GM19395 (cell line): ENCODE results near the gene ELK4.

Source experiments
- ATAC-seq: cut with Tn5 transposase; IDR thresholded peaks from one replicate; pipeline ENCODE4 v1.9.1; 2021; ENCODE audit warnings: mild to moderate bottlenecking, moderate library complexity; ENCODE audit not compliant: unreplicated experiment

ELK4 gene

DNA sequence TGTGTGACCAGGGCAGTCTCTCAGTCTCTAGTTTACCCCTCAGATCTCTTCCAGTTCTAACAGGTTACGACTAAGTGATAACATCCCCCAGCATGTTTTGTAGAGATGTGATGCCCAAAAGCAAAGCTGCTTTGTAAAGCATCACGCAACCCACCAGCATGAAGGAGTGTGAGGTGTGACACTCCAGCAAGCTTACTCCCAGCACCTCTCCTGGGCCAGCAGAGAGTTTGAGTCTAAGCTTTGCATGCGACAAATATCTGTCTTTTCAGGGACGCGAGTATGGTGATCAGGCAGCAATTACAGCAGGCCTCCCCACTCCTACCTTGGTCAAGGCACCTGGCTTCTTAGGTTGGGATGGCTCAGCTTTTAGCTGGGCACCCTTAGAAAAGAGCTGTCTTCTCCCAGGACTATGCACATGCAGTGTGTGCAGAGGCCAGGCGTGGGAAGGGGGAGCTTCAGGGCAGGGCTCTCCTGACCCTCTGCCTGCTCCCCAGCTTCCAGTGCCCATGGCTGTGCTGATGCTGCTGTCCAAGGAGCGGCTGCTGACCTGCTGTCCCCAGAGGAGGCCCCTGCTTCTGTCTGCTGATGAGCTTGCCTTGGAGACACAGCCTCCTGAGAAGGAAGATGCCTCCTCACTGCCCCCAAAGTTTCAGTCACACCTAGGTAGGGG, 48.2 kb downstream of the ELK4 start:
- no peak for ATAC-seq

DNA sequence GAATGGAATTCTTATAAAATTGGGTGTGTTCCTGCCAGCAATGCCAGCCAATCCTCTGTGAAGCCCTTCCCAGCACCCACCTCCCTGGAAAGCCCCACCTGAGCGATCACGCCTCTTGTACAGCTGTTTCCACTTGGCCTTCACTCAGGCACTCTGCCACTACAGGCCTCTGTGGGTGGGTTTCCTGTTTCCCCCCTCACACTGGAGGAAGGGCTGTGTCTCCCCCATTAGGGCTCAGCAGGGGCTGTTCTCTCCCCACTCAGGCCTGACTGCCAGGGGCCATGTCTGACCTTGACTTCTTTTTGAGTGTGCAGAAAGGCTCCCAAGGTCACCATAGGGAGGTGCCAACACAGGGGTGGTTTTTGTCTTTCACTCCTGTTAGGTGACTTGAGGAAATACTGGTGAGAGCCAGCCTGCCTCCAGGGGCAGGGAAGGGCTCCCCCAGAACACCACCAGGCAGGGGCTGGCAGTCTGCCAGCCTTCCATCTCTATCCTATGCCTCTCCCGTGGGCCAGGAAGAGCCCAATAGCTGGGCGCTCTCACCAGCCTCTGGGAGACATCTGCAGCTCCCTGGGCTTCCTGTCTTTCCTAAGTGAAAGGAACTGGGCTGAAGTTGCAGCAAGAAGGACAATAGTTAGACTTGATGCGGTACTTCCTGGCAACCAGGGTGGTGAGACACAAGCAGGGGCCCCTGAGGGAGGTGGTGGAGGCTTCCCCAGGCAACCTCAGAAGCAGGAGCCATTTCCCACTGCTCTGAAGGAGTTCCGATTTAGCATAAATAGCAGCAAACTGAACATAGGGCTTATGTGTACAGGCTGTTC, 49.1 kb downstream of the ELK4 start:
- no peak for ATAC-seq

DNA sequence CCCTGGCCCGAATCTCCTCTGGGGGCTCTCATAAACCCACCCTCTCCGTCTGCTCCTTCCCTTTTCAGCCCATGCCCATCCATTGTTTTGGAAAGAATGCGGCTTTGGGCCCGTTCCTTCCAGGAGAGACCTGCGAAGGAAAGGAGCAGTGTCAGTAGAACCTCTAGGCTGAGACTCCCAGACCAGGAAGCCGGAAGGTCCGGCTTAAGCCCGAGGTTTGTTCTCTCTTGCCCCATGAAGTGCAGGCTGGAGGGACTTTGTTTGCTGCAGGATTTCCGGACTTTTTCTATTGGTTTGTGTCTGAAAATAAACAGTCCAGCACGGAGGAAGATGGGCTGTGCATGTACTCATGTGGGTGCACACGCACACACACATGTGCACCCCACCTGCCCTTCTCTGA, 49.8 kb downstream of the ELK4 start:
- no peak for ATAC-seq

DNA sequence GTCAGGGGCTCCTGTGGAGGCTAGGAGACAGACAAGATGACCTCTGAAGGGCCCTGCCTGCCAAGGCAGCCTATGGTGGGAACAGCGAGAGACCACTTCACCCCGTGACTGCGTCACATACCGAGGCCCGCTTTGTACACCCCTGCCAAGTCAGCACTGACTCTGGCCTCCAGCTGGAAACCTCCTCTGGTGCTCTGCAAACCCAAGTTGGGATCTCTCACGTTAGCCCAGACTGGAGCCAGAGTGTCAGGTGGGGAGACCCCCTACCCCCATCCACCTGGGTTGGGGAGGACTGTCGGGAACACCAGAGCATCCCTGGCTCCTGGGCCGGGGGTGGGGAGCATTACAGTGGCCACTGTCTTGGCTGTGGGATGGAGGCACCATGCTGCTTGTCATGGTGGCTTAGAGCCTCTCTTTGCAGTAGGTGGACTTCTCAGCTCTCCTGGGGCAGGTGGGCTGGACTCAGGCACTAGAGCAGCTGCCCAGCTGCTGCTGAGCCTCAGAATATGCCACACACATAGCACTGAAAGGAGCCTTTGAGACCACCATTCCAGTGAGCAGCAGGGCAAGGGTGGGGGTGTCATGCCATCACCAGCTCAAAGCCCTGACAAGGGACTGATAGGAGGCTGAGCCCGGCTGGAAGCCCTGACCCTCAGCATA, 50.4 kb downstream of the ELK4 start:
- no peak for ATAC-seq

DNA sequence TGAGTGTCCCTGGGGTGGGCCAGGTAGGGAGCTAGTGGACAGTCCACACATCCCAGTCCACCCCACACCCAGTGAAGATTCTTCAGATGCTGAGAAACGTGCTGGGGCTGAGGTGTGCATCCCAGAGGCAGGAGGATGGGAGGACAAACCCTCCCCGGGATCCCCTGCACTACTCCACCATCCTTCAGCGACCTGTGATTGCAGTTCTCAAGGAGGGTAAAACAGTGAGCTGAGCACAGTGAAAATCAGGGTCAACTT, 51.0 kb downstream of the ELK4 start:
- ATAC-seq: no peak

DNA sequence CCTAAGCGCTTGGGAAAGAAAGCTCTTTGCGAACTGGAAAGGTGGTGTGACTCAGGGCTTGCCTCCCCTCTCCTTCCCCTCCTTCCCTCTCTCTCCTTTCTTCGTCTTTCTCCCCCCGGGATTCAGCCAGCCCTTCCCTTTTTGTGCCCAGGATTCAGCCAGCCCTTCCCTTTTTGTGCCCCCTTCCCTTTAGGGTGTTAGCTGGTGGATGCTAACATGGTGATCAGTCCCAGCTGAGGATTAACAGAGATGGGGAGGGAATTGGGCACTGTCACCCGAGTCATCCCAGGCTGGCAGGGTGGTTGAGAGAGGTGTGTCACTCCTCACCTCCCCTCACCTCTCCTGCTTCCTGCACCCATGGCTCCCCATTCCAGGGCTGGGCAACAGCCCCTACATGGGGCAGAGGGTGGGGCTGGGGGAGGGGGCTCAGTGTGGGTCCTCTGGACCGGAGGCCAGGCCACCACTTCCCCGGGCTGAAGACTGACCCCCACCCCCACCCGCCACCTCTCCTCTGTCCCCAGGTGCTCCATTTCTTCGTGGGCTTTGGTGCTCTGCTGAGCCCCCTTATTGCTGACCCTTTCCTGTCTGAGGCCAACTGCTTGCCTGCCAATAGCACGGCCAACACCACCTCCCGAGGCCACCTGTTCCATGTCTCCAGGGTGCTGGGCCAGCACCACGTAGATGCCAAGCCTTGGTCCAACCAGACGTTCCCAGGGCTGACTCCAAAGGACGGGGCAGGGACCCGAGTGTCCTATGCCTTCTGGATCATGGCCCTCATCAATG, 51.5 kb downstream of the ELK4 start:
- no peak for ATAC-seq

DNA sequence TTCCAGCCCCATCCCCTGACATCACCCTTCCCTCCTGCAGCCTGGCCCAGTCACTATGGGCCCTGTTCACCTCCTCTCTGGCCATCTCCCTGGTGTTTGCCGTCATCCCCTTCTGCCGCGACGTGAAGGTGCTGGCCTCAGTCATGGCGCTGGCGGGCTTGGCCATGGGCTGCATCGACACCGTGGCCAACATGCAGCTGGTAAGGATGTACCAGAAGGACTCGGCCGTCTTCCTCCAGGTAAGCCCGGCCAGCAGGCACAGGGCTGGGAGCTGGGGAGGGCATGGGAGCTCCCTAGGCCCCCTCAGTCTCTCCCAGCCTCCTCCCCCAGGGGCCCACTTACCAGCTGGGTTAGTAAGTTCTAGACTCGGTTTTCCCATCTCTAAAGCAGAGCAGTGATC, 52.1 kb downstream of the ELK4 start:
- no peak for ATAC-seq

DNA sequence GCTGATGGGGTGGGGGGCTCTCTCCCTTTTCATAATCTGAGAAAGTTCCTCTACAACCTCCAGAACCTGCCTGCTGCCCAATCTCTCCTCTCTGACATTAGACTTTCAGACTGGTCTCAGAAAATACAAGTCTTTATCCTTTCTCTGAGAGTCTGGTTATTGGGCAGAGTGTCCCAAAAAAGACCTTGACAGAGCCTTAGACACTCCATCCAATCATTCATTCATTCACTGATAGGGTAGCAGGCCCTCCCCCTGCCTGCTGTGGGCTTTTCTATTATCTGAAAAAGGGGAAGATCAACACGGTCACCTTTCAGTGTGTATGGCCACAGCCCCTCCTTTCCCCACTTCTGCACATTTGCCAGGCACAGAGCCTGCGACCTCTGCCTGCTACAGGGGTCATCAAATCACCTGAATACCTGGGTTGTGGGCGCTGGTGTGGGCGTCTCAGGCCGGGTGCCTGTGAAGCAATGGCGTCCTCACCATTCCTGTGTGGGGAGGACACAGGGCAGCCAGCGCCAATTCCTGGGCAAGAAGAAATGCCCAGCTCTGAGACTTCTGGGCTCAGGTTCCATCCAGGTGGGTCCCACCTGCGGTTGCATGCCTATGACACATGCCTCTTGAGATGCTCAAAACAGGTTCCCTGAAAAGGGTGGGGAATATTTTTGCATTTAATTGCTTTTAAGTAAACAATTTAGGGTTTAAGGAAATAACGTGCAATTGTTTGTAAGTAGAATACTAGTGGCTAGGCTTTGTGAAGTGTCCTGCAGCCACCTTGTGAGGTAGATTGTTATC, 52.8 kb downstream of the ELK4 start:
- no peak for ATAC-seq

DNA sequence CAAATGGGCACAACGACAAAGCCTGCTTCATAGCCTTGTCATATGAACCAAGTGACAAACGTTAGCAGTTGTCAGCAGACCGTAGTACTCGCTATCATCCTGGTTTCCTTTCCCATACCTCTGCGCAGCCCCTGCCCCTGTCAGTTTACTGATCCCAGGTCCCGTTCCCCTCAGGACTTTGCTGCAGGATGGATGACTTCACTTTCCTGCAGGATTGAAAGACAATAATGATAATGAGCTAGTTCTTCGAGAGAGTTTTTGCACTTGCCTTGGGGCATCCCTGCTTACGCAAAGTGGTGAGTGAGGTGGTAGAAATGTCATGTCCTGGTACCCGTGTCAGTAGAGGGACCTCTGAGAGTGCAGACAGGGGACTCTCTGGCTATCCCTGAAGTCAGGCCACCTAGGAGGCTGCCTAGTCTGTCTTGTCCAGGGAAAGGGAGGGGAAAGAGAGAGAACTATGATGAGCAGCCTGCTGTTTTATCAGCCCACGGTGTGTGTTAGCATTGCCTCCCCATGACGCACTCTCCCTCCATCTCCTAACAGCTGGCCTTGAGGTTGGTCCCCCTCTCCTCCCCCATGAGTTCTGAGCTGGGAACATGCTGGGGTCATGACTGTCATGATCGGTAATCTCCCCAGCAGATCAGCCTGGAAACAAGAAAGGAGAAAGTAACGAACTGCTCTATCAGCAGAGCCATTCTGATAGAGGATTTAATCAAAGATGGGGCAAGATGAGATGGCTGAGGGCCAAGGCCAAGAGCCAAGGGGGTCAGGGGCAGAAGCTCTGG, 53.7 kb downstream of the ELK4 start:
- no peak for ATAC-seq

DNA sequence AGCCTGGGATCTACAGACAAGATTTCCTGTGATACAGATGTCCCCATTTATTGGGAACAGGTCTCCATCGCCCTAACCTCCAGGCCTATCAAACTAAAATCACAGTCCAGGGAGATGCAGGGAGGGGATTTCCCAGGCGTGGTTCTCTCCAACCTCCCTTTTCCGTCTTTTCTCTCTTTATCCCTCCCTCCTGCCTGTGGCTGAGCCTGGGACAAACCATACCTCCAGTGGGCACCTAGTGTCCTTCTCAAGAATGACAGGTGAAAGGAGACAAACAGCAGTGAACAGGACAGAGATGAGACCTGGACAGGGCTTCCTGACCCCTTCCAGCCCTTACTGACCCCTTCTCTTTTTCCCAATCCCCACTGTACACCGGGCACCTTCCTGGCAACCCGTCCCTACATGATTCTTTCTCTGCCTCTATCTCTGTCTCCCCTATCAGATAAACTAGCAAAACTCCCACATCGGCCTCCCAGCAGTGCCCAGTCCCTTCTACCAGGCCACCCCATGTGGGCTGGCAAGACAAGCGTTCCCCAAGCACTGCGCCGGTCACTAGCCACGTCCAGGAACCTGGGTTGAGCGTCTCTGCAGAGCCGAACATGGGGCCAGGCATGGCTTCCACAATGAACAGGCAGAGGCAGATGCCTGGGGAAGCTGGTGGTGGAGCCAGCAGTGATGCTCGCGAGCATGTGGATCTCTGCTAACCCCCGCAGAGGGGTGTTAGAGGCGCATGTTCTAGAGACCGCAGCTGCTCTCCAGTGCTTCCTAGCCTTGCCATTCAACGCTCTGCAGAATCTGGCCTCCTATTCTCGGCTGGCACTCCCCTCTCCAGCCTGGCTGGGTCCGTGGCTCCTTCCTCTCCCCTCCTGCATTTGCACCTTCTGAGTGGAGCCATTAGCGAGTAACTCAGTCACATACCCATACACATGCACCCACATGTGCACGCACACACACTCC, 54.7 kb downstream of the ELK4 start:
- ATAC-seq: no peak

DNA sequence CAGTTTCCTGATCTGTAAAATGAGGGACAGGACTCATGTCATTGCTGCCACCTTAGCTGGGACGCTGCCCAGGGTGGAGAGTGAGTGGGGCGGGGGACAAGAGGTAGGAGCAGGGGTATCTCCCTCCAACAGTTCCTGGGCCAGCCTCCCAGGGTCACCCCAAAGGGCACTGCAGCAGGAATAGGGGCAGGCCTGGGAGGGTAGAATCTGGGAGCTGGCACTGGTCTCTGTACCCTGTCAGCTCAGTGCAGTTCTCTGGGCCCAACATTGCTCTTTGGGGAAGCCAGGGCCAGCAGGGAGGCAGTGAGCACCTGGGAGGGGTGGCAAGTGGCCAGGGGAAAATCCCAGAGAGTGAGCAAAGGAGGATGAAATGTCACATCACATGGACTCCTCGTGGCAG, 55.8 kb downstream of the ELK4 start:
- no peak for ATAC-seq

DNA sequence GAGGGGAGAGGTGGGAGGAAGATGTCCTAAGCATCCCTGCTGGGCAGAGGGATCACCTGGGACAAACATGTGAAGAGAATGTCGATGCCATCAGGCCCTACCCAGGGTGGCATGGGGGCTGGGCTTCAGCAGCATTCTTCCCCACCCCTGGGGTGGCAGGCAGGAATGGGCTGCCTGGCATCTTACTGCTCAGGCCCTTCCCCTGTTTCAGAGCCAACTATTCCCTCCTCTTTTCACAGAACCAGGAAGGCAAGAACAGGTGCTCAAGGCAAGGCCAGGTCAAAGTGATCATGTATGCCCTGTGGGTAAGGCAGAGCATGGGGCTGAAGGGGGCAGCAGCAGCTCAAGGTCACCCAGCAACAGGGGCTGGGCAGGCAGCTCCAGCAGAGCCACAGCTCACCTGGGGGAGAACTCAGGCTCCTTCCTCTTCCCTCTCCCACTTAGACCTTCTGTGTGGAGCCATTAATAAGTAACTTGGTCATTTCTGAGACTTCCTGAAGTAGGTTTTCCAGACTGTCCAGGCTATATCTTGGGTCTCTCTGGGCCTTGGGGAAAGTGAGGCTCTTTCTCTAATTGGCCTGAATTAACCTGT, 56.4 kb downstream of the ELK4 start:
- no peak for ATAC-seq

DNA sequence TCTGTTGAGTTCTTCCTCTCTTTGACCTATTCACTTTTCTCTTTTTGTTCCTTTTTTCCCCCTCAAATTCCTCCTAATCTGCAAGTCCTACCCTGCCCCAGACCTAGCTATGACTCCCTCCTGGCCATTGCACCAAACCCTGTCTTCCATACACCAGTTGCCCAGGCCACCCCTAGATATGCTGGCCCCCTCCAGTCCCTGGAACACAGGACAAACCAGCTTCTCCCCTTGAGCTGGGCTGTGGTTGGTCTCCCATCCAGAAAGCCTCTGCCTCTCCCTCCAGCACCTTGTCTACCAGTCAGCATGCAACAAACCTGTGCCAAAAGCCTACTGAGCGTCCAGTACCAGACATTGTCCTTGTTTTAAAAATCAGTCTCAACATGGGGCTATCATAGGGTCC, 59.4 kb downstream of the ELK4 start:
- ATAC-seq: no peak

DNA sequence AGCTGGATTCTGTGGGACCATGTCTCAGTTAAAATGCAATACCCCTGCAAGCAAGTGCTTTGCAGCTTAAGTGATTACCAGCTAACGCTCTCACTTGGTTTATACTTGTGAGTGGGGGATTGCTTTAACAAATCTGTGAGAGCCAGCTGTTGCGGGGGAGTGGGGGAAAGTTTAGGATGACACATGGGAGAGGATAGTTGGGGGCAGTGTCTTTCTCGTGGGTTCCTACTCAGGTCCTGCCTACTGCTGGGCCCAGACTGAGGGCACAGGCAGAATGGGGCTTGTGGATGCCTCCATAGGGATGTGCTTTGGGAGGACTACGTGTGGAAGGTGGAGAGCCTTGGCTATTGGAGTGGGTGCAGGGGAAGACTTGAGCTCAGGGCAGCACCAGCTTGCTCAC, 60.1 kb downstream of the ELK4 start:
- no peak for ATAC-seq

DNA sequence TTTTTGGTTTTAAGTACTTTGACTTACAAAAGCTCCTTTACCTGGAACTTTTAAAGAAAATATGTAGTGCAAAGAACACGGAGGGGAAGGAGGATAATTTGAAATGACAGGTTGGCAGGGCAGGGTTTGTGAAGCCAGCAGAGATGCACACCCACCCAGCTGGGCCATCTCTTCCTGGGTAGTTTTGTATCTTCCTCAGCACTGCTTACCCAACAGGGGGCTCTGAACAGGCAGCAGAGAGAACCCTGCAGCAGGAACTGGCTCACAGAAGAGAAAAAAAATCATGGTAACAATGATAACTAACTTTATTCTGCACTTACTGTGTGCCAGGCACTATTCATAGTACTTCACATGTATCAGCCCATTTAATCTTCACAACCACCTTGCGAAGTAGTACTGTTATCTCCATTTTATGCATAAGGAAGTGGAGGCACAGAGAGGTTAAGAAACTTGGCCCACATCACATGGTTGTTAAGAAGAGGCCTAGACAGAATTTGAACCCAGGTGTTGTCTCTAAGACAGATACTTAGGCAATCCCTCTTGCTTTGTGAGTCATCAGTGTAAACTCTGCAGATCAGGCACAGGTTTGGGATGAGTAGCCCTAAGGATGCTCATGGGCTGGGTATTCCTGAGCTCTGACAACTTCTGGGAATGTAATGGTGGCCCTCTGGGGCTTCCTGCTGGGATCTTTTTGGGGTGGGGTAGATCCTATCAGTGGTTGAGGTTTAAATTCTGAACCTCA, 60.8 kb downstream of the ELK4 start:
- no peak for ATAC-seq

DNA sequence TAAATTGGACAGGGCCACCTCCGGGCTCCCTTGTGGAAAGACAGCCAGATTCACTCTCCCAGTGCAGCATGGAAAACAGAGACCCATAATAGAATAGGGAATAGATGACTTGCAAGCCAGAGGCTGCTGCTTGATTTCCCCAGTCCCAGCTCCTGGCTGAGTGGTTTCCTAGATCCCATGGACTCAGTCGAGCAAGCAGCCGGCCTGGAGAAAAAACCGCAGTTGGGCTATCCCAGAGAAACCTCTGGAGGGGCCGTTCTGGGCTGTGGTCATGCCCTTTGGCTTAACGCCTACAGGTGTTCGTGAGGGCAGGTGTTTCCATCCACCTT, 61.7 kb downstream of the ELK4 start:
- no peak for ATAC-seq

DNA sequence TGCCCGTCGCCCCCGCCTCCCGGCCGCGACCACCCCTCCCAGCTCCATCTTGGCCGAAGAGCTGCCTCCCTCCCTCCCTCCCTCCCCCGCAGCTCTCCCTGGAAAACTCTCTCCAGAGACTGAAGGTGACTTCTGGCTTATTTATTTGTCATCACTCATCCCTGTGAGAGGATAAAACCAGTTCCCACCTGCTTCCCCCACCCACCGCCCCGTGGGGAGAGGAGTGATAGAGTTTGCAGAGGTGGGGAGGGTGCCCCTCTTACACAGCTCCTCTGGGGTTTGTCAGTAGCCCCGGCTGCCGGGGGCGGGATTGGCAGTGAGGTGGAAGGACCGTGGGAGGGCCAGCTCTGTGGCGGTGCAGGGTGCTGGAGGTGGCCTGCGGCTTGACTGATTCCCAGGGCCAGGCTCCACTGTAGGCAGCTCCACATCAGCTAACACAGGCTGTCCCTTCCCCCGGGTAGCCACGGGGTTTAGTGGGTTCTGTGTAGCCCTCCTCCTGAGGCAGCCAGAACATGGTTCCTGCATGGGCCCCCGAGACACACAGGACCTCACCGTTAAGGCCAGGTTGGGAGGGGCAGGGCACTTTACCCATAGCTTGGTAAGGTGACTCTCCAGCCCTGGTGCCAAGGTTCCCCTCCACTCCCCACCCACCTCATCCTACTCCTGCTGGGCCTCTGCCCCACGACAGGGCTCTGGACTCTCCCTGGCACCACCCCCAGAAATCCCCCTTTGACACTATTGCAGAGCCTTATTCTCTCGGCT, 62.2 kb downstream of the ELK4 start:
- no peak for ATAC-seq
